ENCODE measurements around the gene CD4.

DNA sequence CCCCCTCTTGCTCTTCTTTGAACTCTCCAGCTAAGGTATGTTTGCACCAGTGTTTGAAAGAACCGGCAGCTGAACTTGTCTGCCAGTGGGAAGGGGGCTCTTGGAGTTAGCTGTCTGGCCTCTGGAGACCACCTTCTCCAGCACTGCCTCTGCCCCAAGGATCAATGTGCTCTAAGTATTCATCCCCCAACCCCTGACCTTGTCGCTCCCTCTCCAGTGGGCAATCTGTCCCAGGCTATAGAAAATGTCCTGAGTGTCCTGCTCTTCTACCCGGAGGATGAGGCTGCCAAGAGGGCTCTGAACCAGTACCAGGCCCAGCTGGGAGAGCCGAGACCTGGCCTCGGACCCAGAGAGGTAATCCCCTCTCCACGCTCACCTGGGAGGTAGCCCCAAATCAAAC lies 41.7 kb downstream of the CD4 start:
- TF ChIP-seq POLR2A (IDR thresholded peaks at IDR 0.05; ENCODE audit: low read depth, low read length) (no peak), TAF1 (IDR thresholded peaks at IDR 0.05; ENCODE audit: borderline replicate concordance, low read depth, low read length) (no peak)
